ENCODE data around the gene SPTBN2.

GRCh38 chr11:66713746-66714480, 15.1 kb downstream of the SPTBN2 start:
- TF ChIP-seq CTCF (IDR thresholded peaks at IDR 0.05) (no peak), POLR2A (IDR thresholded peaks at IDR 0.05) (no peak)

All from testis (tissue), 2 donors.